GM06990 (cell line): ENCODE data around the gene ZBED5.

Experiments
- DNase-seq: peaks from one replicate; pipeline ENCODE4 v3.0.0-alpha.2; 2011; ENCODE audit not compliant: insufficient read length; ENCODE audit errors: extremely low read depth
- H3K27me3 ChIP-seq: replicated peaks from 2 replicates; pipeline ENCODE4 v1.6.0; 2011; ENCODE audit warnings: low read length; ENCODE audit not compliant: control insufficient read depth, insufficient read depth
- H3K36me3 ChIP-seq: 2 replicates; pipeline ENCODE4 v1.5.1; 2011; ENCODE audit warnings: low read length; ENCODE audit not compliant: control insufficient read depth, insufficient read depth
- H3K4me3 ChIP-seq: replicated peaks from 2 replicates; pipeline ENCODE4 v1.5.1; 2011; ENCODE audit warnings: low read depth, mild to moderate bottlenecking, control low read depth, low read length
- TF ChIP-seq, protein P1 (sequence below): IDR thresholded peaks from 2 replicates; pipeline ENCODE4 v1.5.1; 2011; ENCODE audit warnings: low read length, control low read depth, mild to moderate bottlenecking, inconsistent platforms; ENCODE audit not compliant: insufficient read depth, poor library complexity, severe bottlenecking

Gene ZBED5

DNA sequence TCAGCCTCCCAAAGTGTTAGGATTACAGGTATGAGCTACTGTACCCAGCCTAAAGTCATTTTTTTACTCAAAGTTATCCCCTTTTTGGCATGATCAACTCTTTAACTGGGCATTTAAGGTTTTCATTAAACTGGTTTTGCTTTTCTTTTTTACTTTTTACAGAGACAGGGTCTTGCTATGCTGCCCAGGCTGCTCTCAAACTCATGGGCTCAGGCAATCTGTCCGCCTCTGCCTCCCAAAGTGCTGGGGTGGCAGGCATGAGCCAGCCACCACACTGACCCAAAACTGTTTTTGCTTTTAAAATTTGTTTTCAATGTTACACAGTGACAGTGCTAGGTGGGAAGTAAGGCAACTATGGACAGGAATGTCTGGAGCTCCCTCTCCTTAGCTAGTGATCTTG, 3.9 kb upstream of the ZBED5 start:
- no peak for DNase-seq

DNA sequence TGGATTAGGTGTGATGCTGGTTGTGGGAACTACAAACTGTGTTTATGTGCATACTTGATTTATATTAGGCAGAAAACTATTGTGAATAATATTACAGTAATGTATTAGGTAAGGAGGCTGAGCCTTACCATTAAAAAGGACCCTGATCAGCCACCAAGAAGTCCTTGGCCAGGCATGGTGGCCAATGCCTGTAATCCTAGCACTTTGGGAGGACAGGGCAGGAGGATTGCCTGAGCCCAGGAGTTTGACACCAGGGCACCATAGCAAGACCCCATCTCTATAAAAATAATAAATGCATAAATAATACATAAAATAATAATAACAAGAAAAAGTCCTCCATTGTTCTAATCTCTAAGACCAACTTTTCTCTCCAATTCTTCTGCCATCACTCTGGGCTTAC, 3.2 kb upstream of the ZBED5 start:
- no peaks in the 10 kb centered on the region for H3K36me3 ChIP-seq
- no peak overlapping the region for H3K4me3 ChIP-seq
- no peaks in the 10 kb centered on the region for H3K27me3 ChIP-seq
- no peak for DNase-seq
- TF ChIP-seq, protein P1, sequence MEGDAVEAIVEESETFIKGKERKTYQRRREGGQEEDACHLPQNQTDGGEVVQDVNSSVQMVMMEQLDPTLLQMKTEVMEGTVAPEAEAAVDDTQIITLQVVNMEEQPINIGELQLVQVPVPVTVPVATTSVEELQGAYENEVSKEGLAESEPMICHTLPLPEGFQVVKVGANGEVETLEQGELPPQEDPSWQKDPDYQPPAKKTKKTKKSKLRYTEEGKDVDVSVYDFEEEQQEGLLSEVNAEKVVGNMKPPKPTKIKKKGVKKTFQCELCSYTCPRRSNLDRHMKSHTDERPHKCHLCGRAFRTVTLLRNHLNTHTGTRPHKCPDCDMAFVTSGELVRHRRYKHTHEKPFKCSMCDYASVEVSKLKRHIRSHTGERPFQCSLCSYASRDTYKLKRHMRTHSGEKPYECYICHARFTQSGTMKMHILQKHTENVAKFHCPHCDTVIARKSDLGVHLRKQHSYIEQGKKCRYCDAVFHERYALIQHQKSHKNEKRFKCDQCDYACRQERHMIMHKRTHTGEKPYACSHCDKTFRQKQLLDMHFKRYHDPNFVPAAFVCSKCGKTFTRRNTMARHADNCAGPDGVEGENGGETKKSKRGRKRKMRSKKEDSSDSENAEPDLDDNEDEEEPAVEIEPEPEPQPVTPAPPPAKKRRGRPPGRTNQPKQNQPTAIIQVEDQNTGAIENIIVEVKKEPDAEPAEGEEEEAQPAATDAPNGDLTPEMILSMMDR, result no peak

More for the DNA sequence above, 3.9 kb upstream of the ZBED5 start:
- TF ChIP-seq, protein P1, result no peak
- Histone ChIP-seq H3K36me3 (no peaks in the 10 kb centered on the region), H3K4me3 (no peak overlapping the region), H3K27me3 (no peaks in the 10 kb centered on the region)

DNA sequence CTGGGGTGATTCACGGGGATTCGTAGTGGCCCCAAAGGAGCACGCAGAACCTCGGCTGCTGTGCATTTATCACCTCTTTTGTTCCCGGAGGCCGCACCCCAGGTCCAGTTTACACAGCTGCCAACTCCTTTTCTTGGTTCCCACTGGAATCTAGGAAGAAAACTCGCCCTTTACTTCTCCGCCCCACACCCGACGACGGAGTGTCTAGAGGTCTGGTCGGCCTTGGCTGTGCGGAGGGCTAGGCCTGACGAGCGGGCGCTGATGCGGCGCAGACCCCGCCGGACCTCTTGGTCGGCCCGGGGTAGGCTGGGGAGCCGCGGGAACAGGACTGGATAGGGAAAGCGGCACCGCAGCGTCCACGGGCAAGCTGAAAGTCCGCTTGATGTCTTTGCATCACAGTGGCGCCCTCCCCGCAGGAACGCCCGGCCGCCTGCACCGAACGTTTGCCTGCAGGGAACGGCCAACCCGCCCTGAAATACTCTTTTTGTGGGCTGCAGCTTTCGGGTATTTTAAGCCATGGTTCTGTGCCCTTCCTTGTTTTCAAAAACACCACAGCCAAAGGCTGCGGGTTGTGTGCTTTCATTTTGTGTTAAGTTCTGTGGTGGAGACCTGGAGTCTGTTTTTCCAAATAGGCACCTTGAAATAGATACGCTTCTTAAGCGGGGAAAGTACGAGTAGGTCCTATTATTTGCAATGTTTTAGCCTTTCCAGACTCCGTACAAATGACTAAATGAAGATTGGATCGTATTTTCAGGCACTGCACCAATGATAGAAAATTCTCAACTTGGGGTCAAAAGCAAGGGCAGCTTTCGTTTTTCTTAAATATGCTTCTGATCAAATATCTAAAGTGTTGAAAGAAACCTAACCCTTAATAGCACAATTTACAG, 829 bp upstream of the ZBED5 start:
- H3K4me3 ChIP-seq, result peak overlapping the region; percentile 84
- peak; percentile 73 for DNase-seq
- TF ChIP-seq, protein P1, result no peak
- H3K27me3 ChIP-seq, result no peaks in the 10 kb centered on the region
- H3K36me3 ChIP-seq, result peaks cover 2% of the 10 kb centered on the region

DNA sequence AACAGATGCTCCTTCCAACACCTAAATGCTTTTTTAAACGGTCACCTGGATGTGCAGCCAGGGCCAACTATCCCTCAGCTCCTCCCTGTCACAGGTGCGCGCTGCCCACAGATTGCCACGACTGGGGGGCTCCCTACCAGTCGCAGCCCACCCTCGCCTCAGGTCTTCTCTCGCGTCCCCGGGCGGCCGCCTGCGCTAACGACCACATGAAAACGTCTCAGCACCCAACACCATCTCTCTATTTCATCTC, 469 bp downstream of the ZBED5 start:
- Histone ChIP-seq H3K27me3 (no peaks in the 10 kb centered on the region), H3K36me3 (peaks cover 3% of the 10 kb centered on the region), H3K4me3 (peak overlapping the region; percentile 84)
- DNase-seq, result no peak
- TF ChIP-seq, protein P1, result no peak

DNA sequence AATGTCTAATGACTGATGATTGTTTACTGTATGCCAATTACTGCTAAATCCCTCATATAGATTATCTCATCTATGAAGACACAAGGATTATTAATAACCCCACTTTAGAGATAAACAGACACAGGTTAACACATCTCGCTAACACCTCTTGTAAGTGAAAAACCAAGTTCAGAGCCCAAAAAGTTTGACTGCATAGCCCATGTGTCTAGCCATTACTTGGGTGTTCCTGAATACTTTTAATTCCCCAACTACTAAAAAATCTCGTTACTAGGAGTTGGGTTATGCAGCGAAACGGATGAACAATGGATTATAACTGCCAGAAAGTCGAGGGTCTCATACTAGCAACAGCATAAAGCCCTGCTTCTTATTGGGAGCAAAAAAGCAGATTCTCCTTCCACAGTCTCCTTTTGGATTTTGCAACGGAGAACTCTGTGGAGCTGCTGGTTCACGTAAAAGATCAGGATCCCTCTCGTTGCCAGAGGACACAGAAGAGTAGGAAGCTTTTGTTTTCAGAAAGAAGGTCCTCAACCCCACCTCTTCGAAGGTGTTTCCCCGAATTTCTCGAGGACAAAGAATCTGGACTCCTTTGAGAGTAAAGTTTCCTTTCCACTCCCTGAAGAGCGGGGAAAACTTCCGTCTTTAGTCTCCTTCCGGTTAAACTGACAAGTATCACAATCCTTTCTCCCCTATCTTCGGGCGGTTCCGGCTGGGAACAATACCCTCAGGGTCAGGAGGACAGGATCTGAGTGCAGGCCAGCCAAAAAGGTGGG, 979 bp downstream of the ZBED5 start:
- no peaks in the 10 kb centered on the region for H3K27me3 ChIP-seq
- H3K4me3 ChIP-seq, result peak overlapping the region; percentile 84
- H3K36me3 ChIP-seq, result peaks cover 3% of the 10 kb centered on the region
- TF ChIP-seq, protein P1, result no peak
- no peak for DNase-seq
